Central memory CD8-positive, alpha-beta T cell (primary cell): ENCODE data around the gene CAMTA1.

Source experiments
- ATAC-seq: fragments of 150-1000 bp; cut with Tn5 transposase; replicated peaks from 2 replicates; pipeline ENCODE4 v1.10.0; 2022; ENCODE audit warnings: mild to moderate bottlenecking, moderate FRiP score, moderate number of reproducible peaks; ENCODE audit not compliant: poor library complexity, severe bottlenecking; ENCODE audit errors: extremely low read depth
- DNase-seq, 2 donors: peaks; one replicate each; pipeline ENCODE4 v3.0.0; 2021; ENCODE audit warnings: low spot score in 2 of 2
- H3K27ac Mint-ChIP-seq: one replicate; pipeline ENCODE4 v1.8.0; 2022; ENCODE audit warnings: low read depth, mild to moderate bottlenecking, moderate library complexity, mixed read lengths
- H3K27me3 Mint-ChIP-seq: one replicate; pipeline ENCODE4 v1.8.0; 2022; ENCODE audit warnings: mixed read lengths
- H3K36me3 Mint-ChIP-seq: one replicate; pipeline ENCODE4 v1.8.0; 2022; ENCODE audit warnings: mild to moderate bottlenecking, moderate library complexity, mixed read lengths; ENCODE audit not compliant: insufficient read depth
- H3K4me1 Mint-ChIP-seq: one replicate; pipeline ENCODE4 v1.8.0; 2022; ENCODE audit warnings: mixed read lengths
- H3K4me3 Mint-ChIP-seq: one replicate; pipeline ENCODE4 v1.8.0; 2022; ENCODE audit warnings: mild to moderate bottlenecking, moderate library complexity, mixed read lengths
- H3K9me3 Mint-ChIP-seq: one replicate; pipeline ENCODE4 v1.8.0; 2022; ENCODE audit warnings: mixed read lengths

CAMTA1 gene

GRCh38 chr1:7526867-7527732, 741.8 kb downstream of the CAMTA1 start:
- peaks cover 35% of the 10 kb centered on the region for H3K27me3 Mint-ChIP-seq

GRCh38 chr1:7527733-7528045, 742.4 kb downstream of the CAMTA1 start:
- Mint-ChIP-seq H3K4me3 (no peak overlapping the region), H3K27me3 (peaks cover 33% of the 10 kb centered on the region), H3K36me3 (no peaks in the 10 kb centered on the region), H3K9me3 (no peaks in the 10 kb centered on the region), H3K27ac (no peak overlapping the region), H3K4me1 (no peaks in the 10 kb centered on the region)
- DNase-seq, result no peak
- ATAC-seq, result no peak

More at GRCh38 chr1:7526867-7527732, 741.8 kb downstream of the CAMTA1 start:
- ATAC-seq (no peak), DNase-seq (no peak)
- Mint-ChIP-seq H3K27ac (no peak overlapping the region), H3K9me3 (no peaks in the 10 kb centered on the region), H3K4me3 (no peak overlapping the region), H3K36me3 (no peaks in the 10 kb centered on the region), H3K4me1 (no peaks in the 10 kb centered on the region)

- no peak overlapping the region for H3K4me3 Mint-ChIP-seq
- H3K9me3 Mint-ChIP-seq, result no peaks in the 10 kb centered on the region
- H3K4me1 Mint-ChIP-seq, result no peaks in the 10 kb centered on the region
- H3K27me3 Mint-ChIP-seq, result peaks cover 25% of the 10 kb centered on the region
- no peak overlapping the region for H3K27ac Mint-ChIP-seq
- ATAC-seq (no peak), DNase-seq (no peak)
- no peaks in the 10 kb centered on the region for H3K36me3 Mint-ChIP-seq
Measured at GRCh38 chr1:7528386-7529198, 743.3 kb downstream of the CAMTA1 start.

- no peak overlapping the region for H3K27ac Mint-ChIP-seq
- H3K4me3 Mint-ChIP-seq, result no peak overlapping the region
- ATAC-seq, result no peak
- H3K36me3 Mint-ChIP-seq, result no peaks in the 10 kb centered on the region
- DNase-seq, result no peak
- no peaks in the 10 kb centered on the region for H3K4me1 Mint-ChIP-seq
- peaks cover 28% of the 10 kb centered on the region for H3K27me3 Mint-ChIP-seq
- no peaks in the 10 kb centered on the region for H3K9me3 Mint-ChIP-seq
Measured at GRCh38 chr1:7529917-7530316, 744.7 kb downstream of the CAMTA1 start.

GRCh38 chr1:7531562-7532340, 746.5 kb downstream of the CAMTA1 start:
- Mint-ChIP-seq H3K27me3 (peaks cover 15% of the 10 kb centered on the region), H3K4me1 (no peaks in the 10 kb centered on the region), H3K4me3 (no peak overlapping the region), H3K36me3 (no peaks in the 10 kb centered on the region), H3K27ac (no peak overlapping the region), H3K9me3 (no peaks in the 10 kb centered on the region)
- DNase-seq (no peak), ATAC-seq (no peak)

GRCh38 chr1:7533006-7533405, 747.8 kb downstream of the CAMTA1 start:
- Mint-ChIP-seq H3K4me3 (no peak overlapping the region), H3K27ac (no peak overlapping the region), H3K4me1 (no peaks in the 10 kb centered on the region), H3K36me3 (no peaks in the 10 kb centered on the region), H3K9me3 (no peaks in the 10 kb centered on the region), H3K27me3 (peaks cover 15% of the 10 kb centered on the region)
- no peak for DNase-seq
- no peak for ATAC-seq

GRCh38 chr1:7534061-7534825, 749.0 kb downstream of the CAMTA1 start:
- H3K27me3 Mint-ChIP-seq, result peaks cover 15% of the 10 kb centered on the region
- no peak for ATAC-seq
- H3K4me1 Mint-ChIP-seq, result no peaks in the 10 kb centered on the region
- H3K9me3 Mint-ChIP-seq, result no peaks in the 10 kb centered on the region
- no peak overlapping the region for H3K4me3 Mint-ChIP-seq
- H3K27ac Mint-ChIP-seq, result no peak overlapping the region
- no peaks in the 10 kb centered on the region for H3K36me3 Mint-ChIP-seq
- no peak for DNase-seq

GRCh38 chr1:7535016-7535415, 749.8 kb downstream of the CAMTA1 start:
- no peak overlapping the region for H3K4me3 Mint-ChIP-seq
- H3K36me3 Mint-ChIP-seq, result no peaks in the 10 kb centered on the region
- H3K27me3 Mint-ChIP-seq, result peaks cover 15% of the 10 kb centered on the region
- no peak for ATAC-seq
- H3K4me1 Mint-ChIP-seq, result no peaks in the 10 kb centered on the region
- no peaks in the 10 kb centered on the region for H3K9me3 Mint-ChIP-seq
- no peak overlapping the region for H3K27ac Mint-ChIP-seq
- DNase-seq, result no peak

- Mint-ChIP-seq H3K4me1 (no peaks in the 10 kb centered on the region), H3K36me3 (no peaks in the 10 kb centered on the region), H3K4me3 (no peak overlapping the region), H3K27me3 (peaks cover 20% of the 10 kb centered on the region), H3K9me3 (no peaks in the 10 kb centered on the region), H3K27ac (no peak overlapping the region)
- DNase-seq (no peak), ATAC-seq (no peak)
Measured at GRCh38 chr1:7535934-7536878, 751.0 kb downstream of the CAMTA1 start.

- Mint-ChIP-seq H3K4me1 (no peaks in the 10 kb centered on the region), H3K9me3 (no peaks in the 10 kb centered on the region), H3K27ac (no peak overlapping the region), H3K4me3 (no peak overlapping the region), H3K27me3 (peaks cover 29% of the 10 kb centered on the region), H3K36me3 (no peaks in the 10 kb centered on the region)
- DNase-seq (no peak), ATAC-seq (no peak)
Measured at GRCh38 chr1:7536891-7537591, 751.8 kb downstream of the CAMTA1 start.

- no peak for ATAC-seq
- no peak overlapping the region for H3K4me3 Mint-ChIP-seq
- peaks cover 30% of the 10 kb centered on the region for H3K27me3 Mint-ChIP-seq
- H3K9me3 Mint-ChIP-seq, result no peaks in the 10 kb centered on the region
- no peak for DNase-seq
- H3K4me1 Mint-ChIP-seq, result no peaks in the 10 kb centered on the region
- no peak overlapping the region for H3K27ac Mint-ChIP-seq
- H3K36me3 Mint-ChIP-seq, result no peaks in the 10 kb centered on the region
Measured at GRCh38 chr1:7538033-7538432, 752.8 kb downstream of the CAMTA1 start.
